ENCODE results near the gene POT1.

POT1 gene

GRCh38 chr7:124801330-124801895, 128.2 kb downstream of the POT1 start:
- no peak for DNase-seq

DNA sequence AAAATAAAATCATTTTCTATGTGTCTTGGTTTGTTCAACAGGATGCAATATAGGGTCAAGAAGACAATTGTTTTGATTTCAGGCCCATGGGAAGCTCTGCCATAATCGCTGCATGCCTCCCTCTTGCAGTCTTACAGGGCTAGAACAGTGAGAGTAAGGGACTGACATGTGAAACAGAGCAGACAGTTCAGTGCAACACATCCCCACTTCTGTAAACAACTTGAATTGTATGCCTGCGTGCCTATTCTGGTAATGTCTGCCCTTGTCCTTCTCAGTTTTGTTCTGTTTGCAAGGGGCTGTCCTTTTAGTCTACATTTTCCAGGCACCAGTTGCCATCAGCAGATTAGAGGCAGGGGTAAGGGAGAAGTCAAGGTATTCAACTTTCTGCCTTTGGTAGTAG, 129.2 kb downstream of the POT1 start:
- DNase-seq, result no peak

DNA sequence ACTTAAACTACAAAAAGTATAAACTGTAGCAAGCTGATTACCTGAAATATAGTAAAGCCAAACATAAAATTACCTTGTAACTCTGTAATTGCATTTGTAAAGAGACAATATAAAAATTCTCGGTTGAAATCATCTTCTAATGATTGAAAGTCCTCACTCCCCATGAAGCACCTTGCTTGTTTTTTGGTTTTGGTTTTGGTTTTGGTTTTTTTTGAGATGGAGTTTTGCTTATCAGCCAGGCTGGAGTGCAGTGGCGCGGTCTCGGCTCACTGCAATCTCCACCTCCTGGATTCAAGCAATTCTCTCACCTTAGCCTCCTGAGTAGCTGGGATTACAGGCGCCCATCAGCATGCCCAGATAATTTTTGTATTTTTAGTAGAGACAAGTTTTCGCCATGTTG, 130.2 kb downstream of the POT1 start:
- DNase-seq, result no peak

- DNase-seq, result no peak
Observed at GRCh38 chr7:124796771-124797170, 132.9 kb downstream of the POT1 start.

DNA sequence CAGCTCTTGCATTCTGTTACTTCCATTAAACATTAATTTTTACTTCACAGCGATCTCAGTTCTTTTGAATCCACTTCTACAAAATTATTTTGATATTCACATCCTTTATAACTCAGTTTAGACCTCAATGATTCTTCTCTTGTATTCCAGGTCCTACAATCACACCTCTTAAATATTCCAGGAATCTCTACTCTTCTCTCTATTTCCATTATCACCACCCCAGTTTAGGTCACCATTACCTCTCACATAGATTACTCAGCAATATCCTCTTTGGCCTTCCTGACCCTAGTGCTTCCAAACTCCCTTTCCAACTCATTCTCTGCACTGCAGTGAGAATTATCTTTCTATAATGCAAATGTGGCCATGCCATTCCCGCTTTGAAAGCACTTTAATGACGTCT, 136.9 kb downstream of the POT1 start:
- no peak for DNase-seq

GRCh38 chr7:124792002-124792401, 137.6 kb downstream of the POT1 start:
- DNase-seq, result no peak

DNA sequence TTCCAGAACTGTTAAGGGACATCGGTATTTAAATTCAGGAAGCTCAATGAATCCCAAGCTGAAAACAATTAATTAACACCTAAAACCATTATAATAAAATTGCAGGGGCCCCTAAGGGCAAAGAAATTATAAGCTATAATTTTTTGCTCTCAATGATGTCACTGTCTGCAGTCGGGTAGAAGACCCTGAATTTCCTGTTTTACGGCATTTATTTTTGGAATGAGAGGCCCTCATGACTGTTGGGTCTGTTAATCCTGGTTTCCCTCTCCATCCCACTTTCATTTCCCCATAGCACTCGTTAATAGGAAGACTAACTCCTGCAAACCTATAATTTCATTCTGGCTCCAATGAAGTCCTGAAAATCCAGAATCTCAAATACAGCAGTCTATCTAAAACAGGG, 138.2 kb downstream of the POT1 start:
- no peak for DNase-seq

DNA sequence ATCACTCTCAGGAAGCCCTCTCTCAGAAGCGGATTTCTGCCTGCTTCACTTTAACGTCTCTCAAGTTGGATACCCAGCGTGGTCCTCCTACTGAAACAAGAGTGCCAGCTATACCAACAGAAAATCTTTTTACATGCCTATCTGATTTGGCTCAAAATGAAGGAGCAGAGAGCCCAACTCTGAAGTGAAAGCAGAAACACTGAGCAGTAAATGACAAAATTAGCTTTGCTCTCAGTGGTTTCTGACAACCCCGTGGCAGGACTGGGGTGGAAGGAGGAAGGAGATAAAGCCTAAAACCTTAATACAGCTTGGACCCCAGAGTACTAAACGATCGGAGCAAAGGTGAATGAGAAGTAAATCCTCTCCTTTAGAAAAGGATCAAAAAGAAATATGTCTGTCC, 139.0 kb downstream of the POT1 start:
- DNase-seq, result no peak

GRCh38 chr7:124785994-124786393, 143.6 kb downstream of the POT1 start:
- DNase-seq, result no peak

GRCh38 chr7:124784879-124785818, 144.5 kb downstream of the POT1 start:
- DNase-seq, result no peak

- no peak for DNase-seq
Observed at GRCh38 chr7:124783271-124783670, 146.4 kb downstream of the POT1 start.

GRCh38 chr7:124781907-124782734, 147.5 kb downstream of the POT1 start:
- DNase-seq, result no peak

DNA sequence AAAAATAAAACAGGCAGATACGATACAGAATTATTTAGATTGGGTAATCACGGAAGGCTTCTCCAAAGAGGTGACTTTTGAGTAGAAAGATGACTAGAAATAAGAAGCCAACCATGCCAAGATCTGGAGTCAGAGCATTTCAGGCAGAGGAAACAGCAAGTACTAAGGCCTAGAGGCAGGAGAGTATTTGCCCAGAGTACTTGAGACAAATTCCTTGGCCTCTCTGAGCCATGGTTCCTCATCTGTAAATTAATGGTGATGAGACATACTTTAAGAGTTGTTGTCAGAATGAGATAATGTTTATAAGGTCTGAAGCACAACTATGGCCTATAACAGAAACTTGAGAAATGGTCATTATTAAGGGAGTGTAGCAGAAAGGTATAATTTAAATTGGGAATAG, 148.2 kb downstream of the POT1 start:
- no peak for DNase-seq

DNA sequence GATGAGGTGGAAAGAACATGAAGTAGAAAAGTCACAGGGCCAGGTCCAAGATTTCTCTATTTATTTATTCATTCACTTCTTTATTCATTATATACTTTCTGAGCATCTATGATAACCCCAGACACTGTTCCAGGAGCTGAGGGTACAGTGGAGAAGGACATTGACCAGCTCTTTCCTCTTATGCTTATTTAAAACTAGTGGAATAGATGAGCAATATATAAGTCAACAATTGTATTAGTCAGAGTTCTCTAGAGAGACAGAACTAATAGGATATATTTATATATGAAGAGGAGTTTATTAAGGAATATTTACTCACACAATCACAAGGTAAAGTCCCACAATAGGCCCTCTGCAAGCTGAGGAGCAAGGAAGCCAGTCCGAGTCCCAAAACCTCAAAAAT, 149.0 kb downstream of the POT1 start:
- no peak for DNase-seq

GRCh38 chr7:124780056-124780455, 149.6 kb downstream of the POT1 start:
- DNase-seq, result no peak

- DNase-seq, result no peak
Observed at GRCh38 chr7:124779620-124780019, 150.0 kb downstream of the POT1 start.

DNA sequence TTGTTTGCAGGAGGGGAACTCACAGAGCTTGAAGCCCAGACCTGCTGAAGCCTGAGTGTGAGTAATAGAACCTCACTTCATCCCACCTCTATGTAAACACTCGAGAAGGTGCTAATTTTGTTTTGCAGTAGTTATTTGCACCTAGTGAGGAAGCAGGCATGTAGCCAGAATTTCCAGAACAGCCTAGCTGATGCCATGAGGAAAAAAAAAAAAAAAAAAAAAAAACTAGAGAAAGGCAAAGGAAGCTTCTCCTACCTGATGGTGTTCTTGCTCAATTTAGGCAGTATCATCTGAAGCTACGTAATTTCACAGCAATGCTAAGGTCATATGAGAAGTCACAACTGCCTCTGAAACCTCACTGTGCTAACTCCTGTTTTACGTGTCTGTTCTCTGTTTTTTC, 150.4 kb downstream of the POT1 start:
- no peak for DNase-seq

DNA sequence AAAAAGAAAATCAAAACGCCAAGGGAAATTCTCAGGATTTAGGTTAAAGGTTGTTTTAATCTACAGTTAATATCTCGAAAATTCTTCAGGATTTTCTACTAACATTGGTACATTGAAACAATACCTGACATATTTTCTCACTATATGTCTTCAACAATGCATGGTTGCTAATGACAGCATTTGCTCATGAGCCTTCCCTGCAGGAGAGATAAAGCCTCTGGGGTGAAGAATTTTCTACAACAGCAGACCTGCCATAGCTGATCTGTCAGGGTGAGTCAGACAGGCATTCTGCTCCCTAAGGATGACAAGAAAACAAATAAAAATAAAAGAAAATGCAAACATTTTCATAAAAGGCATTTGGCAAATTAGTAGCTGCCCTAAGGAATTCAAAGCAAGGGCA, 152.4 kb downstream of the POT1 start:
- DNase-seq, result no peak

GRCh38 chr7:124776153-124776552, 153.5 kb downstream of the POT1 start:
- no peak for DNase-seq

DNA sequence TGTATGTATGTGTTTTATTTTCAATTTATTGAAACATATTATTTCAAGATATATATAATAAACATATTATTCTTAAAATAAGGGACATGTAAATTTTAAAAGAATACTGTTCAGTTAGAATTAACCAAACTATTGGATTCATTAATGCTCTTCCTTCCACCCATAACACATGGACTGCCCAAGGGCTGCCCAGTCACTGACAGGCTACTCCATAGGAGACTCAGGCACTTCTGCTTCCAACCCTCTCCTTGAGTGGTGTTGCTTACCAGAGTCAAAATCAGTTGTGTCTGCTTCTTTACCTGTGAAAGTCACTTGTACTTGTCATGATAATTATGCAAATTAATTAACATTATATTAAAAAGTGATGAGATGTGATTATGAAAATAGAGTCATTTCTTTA, 154.2 kb downstream of the POT1 start:
- DNase-seq, result no peak

GRCh38 chr7:124773938-124774337, 155.7 kb downstream of the POT1 start:
- no peak for DNase-seq

- DNase-seq, result no peak
Observed at GRCh38 chr7:124773339-124773738, 156.3 kb downstream of the POT1 start.

Data from KG1 (cell line).